Ascending aorta (tissue), 2 donors: ENCODE results near the gene ATP1A3. TPM values are rescaled to one million over a fixed set of nuclear protein-coding genes. Genes with fewer than 3 reads are reported as not detected.

ENCODE experiments used
- DNase-seq, 2 donors: peaks; one replicate each; pipeline ENCODE4 v3.0.0-alpha.2; 2019; ENCODE audit warnings: low spot score in 2 of 2
- H3K27ac ChIP-seq, 2 donors: fragments of 200-600 bp; sonication (generic); one replicate each; pipeline ENCODE4 v1.5.1; 2016 to 2017; ENCODE audit warnings: mild to moderate bottlenecking in 1 of 2
- H3K27me3 ChIP-seq: fragments of 200-600 bp; sonication (generic); one replicate; pipeline ENCODE4 v1.5.1; 2017
- H3K36me3 ChIP-seq, 2 donors: fragments of 200-600 bp; sonication (generic); one replicate each; pipeline ENCODE4 v1.5.1; 2016
- H3K4me1 ChIP-seq, 2 donors: fragments of 200-600 bp; sonication (generic); one replicate each; pipeline ENCODE4 v1.5.1; 2016 to 2017; ENCODE audit warnings: mild to moderate bottlenecking in 1 of 2
- H3K4me3 ChIP-seq, 2 donors: fragments of 200-600 bp; sonication (generic); one replicate each; pipeline ENCODE4 v1.5.1; 2016 to 2017; ENCODE audit warnings: mild to moderate bottlenecking in 1 of 2
- H3K9me3 ChIP-seq, 2 donors: fragments of 200-600 bp; sonication (generic); one replicate each; pipeline ENCODE4 v1.5.1; 2016
- intact Hi-C: fragments of 100-400 bp; cut with DNase I; formaldehyde crosslinking; loops from one replicate; pipeline ENCODE4 v1.15.1; 2023
- total RNA-seq: library from RNA; depleted of rRNA; stranded (reverse); fragments of >200 nt; gene quantifications from one replicate; pipeline ENCODE4 v1.1.0, GENCODE V29; 2016
- TF ChIP-seq, protein P1 (sequence below), 3 experiments: fragments of 200-600 bp in 2 of 3; fragments of 450-650 bp in 1 of 3; sonication (generic) in 2 of 3; IDR thresholded peaks; one replicate each; pipeline ENCODE4 v1.5.1; 2016 to 2019; ENCODE audit warnings: antibody characterized with exemption in 3 of 3, mild to moderate bottlenecking in 1 of 3, moderate library complexity in 1 of 3

Gene ATP1A3
- total RNA-seq, 1 donor from 2014 or later: 1.1 TPM

- peaks cover 0 to 6% of the 10 kb centered on the region in 2 donors for H3K4me1 ChIP-seq
- no peak overlapping the region for H3K4me3 ChIP-seq
- no peaks in the 10 kb centered on the region for H3K36me3 ChIP-seq
- TF ChIP-seq, protein P1, sequence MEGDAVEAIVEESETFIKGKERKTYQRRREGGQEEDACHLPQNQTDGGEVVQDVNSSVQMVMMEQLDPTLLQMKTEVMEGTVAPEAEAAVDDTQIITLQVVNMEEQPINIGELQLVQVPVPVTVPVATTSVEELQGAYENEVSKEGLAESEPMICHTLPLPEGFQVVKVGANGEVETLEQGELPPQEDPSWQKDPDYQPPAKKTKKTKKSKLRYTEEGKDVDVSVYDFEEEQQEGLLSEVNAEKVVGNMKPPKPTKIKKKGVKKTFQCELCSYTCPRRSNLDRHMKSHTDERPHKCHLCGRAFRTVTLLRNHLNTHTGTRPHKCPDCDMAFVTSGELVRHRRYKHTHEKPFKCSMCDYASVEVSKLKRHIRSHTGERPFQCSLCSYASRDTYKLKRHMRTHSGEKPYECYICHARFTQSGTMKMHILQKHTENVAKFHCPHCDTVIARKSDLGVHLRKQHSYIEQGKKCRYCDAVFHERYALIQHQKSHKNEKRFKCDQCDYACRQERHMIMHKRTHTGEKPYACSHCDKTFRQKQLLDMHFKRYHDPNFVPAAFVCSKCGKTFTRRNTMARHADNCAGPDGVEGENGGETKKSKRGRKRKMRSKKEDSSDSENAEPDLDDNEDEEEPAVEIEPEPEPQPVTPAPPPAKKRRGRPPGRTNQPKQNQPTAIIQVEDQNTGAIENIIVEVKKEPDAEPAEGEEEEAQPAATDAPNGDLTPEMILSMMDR (IDR thresholded peaks at IDR 0.05): no peak
- intact Hi-C loops: no loop called here
- no peaks in the 10 kb centered on the region for H3K9me3 ChIP-seq
- H3K27ac ChIP-seq: no peak overlapping the region
- DNase-seq: no peak
- peaks cover 12% of the 10 kb centered on the region for H3K27me3 ChIP-seq
Measured at GRCh38 chr19:41991025-41991424, 3.0 kb downstream of the ATP1A3 start.

DNA sequence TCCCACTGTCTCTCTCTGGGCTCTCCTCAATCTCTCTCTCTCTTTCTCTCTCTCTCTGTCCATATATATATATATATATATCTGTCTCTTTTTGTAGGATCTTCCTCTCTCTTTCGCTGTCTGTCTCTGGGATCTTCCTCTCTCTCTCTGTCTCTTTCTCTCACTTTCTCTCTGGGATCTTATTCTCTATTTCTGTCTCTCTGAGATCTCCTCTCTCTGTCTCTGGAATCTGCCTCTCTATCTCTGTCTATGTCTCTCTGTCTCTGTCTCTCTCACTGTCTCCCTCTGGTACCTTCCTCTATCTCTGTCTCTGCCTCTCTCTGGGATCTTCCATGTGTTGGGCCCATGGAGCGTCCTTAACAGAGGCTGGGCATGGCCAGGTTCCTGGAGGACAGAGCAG, 3.4 kb downstream of the ATP1A3 start:
- TF ChIP-seq, protein P1 (IDR thresholded peaks at IDR 0.05): no peak
- Histone ChIP-seq H3K27ac (no peak overlapping the region), H3K27me3 (peaks cover 12% of the 10 kb centered on the region), H3K36me3 (no peaks in the 10 kb centered on the region), H3K4me1 (peaks cover 0 to 6% of the 10 kb centered on the region in 2 donors), H3K9me3 (no peaks in the 10 kb centered on the region), H3K4me3 (no peak overlapping the region)
- intact Hi-C loops: no loop called here
- DNase-seq: no peak

- TF ChIP-seq, protein P1 (IDR thresholded peaks at IDR 0.05): no peak
- peaks cover 12% of the 10 kb centered on the region for H3K27me3 ChIP-seq
- H3K4me3 ChIP-seq: no peak overlapping the region
- H3K36me3 ChIP-seq: no peaks in the 10 kb centered on the region
- peaks cover 0 to 6% of the 10 kb centered on the region in 2 donors for H3K4me1 ChIP-seq
- no peaks in the 10 kb centered on the region for H3K9me3 ChIP-seq
- H3K27ac ChIP-seq: no peak overlapping the region
- intact Hi-C loops: no loop called here
- DNase-seq: no peak
Measured at GRCh38 chr19:41990028-41990427, 4.0 kb downstream of the ATP1A3 start.

DNA sequence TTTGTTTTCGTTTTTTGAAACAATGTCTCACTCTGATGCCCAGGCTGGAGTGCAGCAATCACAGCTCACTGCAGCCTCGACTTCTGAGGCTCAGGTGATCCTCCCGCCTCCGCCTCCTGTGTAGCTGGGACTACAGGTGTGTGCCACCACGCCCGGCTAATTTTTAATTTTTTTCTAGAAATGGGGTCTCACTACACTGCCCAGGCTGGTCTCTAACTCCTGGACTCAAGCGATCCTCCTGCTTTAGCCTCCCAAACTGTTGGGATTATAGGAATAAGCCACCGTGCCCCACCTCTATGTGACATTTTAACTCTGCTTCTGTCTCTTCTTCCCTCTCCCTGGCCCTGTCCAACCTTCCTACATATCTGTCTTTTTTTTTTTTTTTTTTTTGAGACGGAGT, 5.1 kb downstream of the ATP1A3 start:
- H3K27me3 ChIP-seq: peaks cover 3% of the 10 kb centered on the region
- intact Hi-C loops: no loop called here
- H3K4me1 ChIP-seq: peaks cover 0 to 3% of the 10 kb centered on the region in 2 donors
- no peaks in the 10 kb centered on the region for H3K36me3 ChIP-seq
- no peak overlapping the region for H3K27ac ChIP-seq
- no peak for DNase-seq
- TF ChIP-seq, protein P1 (IDR thresholded peaks at IDR 0.05): no peak
- H3K9me3 ChIP-seq: no peaks in the 10 kb centered on the region
- H3K4me3 ChIP-seq: no peak overlapping the region

DNA sequence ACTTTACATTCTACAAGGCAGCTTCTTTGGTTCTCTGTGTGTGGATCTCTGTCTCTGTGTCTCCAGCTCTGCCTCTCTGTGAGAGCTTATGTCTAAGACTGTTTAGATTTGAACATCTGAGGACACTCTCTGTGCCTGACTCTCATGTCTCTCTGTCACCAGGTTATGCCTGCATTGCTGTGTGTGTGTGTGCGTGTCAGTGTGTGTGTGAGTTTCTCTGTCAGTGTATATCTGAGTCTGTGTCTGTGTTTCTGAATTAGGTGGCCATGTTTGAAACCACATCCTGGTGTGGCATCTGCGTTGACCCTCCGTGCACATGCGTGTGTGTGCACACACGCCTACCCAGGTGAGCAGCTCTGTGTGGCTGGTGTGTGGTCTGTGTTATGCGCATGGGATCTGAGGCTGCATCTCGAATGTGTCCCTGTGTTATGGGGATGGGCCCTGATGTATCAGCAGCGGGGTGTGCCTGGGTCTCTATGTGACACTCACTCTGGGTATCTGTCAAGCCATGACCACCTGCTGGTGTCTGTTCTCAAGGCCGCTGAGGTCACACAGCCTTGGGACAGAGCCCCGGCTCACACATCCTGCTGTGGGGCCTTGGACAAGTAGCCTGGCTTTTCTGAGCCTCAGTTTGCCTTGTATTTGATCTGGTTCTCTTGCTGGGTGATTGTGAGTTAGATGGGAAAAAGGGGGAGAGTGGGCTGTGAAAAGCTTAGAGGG, 6.7 kb downstream of the ATP1A3 start:
- H3K4me1 ChIP-seq: no peaks in the 10 kb centered on the region
- no peak for DNase-seq
- TF ChIP-seq, protein P1 (IDR thresholded peaks at IDR 0.05): no peak
- no peak overlapping the region for H3K4me3 ChIP-seq
- intact Hi-C loops: no loop called here
- no peaks in the 10 kb centered on the region for H3K27me3 ChIP-seq
- H3K36me3 ChIP-seq: no peaks in the 10 kb centered on the region
- H3K27ac ChIP-seq: no peak overlapping the region
- no peaks in the 10 kb centered on the region for H3K9me3 ChIP-seq
